Spleen (tissue), 11 donors: ENCODE results near the gene COL16A1. TPM values are rescaled to one million over a fixed set of nuclear protein-coding genes. Genes with fewer than 3 reads are reported as not detected.

Source experiments
- DNase-seq: peaks from one replicate; pipeline ENCODE4 v3.0.0-alpha.2; 2020
- H3K27ac ChIP-seq, 8 donors: fragments of 200-600 bp; sonication (generic) in 7 of 8; 1 replicate in 4 of 8; 2 replicates in 4 of 8; pipeline versions ENCODE4 v1.5.0 to v1.8.0; 2016 to 2021; ENCODE audit warnings: inconsistent platforms in 4 of 8, mild to moderate bottlenecking in 4 of 8, moderate library complexity in 1 of 8
- H3K27me3 ChIP-seq, 7 donors: fragments of 200-600 bp; sonication (generic) in 6 of 7; replicated peaks in 1 of 7; 1 replicate in 4 of 7; 2 replicates in 3 of 7; pipeline versions ENCODE4 v1.5.0 to v1.8.0; 2016 to 2021; ENCODE audit warnings: inconsistent platforms in 3 of 7, mild to moderate bottlenecking in 1 of 7
- H3K36me3 ChIP-seq, 6 donors: fragments of 200-600 bp; sonication (generic) in 5 of 6; 1 replicate in 4 of 6; 2 replicates in 2 of 6; pipeline versions ENCODE4 v1.5.0 to v1.8.0; 2016 to 2021; ENCODE audit warnings: inconsistent platforms in 2 of 6
- H3K4me1 ChIP-seq, 6 donors: fragments of 200-600 bp; sonication (generic) in 5 of 6; 1 replicate in 3 of 6; 2 replicates in 3 of 6; pipeline versions ENCODE4 v1.5.0 to v1.8.0; 2016 to 2021; ENCODE audit warnings: inconsistent platforms in 3 of 6
- H3K4me3 ChIP-seq, 8 donors: fragments of 200-600 bp; sonication (generic) in 7 of 8; 1 replicate in 4 of 8; 2 replicates in 4 of 8; pipeline versions ENCODE4 v1.5.0 to v1.8.0; 2016 to 2021; ENCODE audit warnings: inconsistent platforms in 4 of 8, mild to moderate bottlenecking in 4 of 8, moderate library complexity in 2 of 8
- H3K9me3 ChIP-seq, 8 donors: fragments of 200-600 bp; sonication (generic) in 7 of 8; 1 replicate in 4 of 8; 2 replicates in 4 of 8; pipeline versions ENCODE4 v1.5.0 to v1.8.0; 2016 to 2021; ENCODE audit warnings: inconsistent platforms in 4 of 8
- CTCF ChIP-seq, 11 experiments: fragments of 200-600 bp in 7 of 11; fragments of 450-650 bp in 4 of 11; sonication (generic) in 4 of 11; IDR thresholded peaks in 8 of 11; conservative IDR thresholded peaks in 3 of 11; 1 replicate in 7 of 11; 2 replicates in 4 of 11; pipeline versions ENCODE4 v1.4.0 to v1.8.0; 2016 to 2021; ENCODE audit warnings: antibody characterized with exemption in 11 of 11, inconsistent platforms in 4 of 11, mild to moderate bottlenecking in 1 of 11
- POLR2A ChIP-seq, 3 donors: fragments of 450-650 bp; IDR thresholded peaks; one replicate each; pipeline ENCODE4 v1.5.1; 2017; ENCODE audit warnings: antibody characterized with exemption in 3 of 3, mild to moderate bottlenecking in 1 of 3
- POLR2AphosphoS5 ChIP-seq, 3 donors: sonication (generic); formaldehyde crosslinking; IDR thresholded peaks; one replicate each; pipeline ENCODE4 v1.5.1; 2017; ENCODE audit warnings: antibody characterized with exemption in 3 of 3
- WGBS, 5 donors: extraction: QIAGEN DNeasy Blood & Tissue Kit in 3 of 5; methylation state at CpG; one replicate each; pipeline versions ENCODE4 v1.1.5 to v1.1.7; 2013 to 2018; 5-methylcytosine and 5-hydroxymethylcytosine counted together
- intact Hi-C: fragments of 100-400 bp; cut with DNase I; formaldehyde crosslinking; loops from one replicate; pipeline ENCODE4 v1.15.0; 2023; ENCODE audit warnings: low total_unique reads
- polyA plus RNA-seq, 3 donors: library from polyadenylated mRNA; stranded (reverse); fragments of 200-250 nt; gene quantifications; one replicate each; pipeline ENCODE4 v1.2.1, GENCODE V29; 2013
- total RNA-seq, 7 donors: library from RNA; depleted of rRNA in 3 of 7; stranded (reverse); fragments of >200 nt in 3 of 7; fragmentation: NEBNext Ultra II Directional in 4 of 7; extraction: Animal tissue kit (Norgen Biotek cat#: 25700) in 4 of 7; gene quantifications; one replicate each; pipeline versions ENCODE4 v1.1.0 to v1.2.1, GENCODE V29; 2016 to 2021
- donor health status: healthy with polysubstance abuse.
- donor health status: DM: no; HTN: no; CAD: no; lungs with moderate emphysema.
- donor health status: DM: no; HTN: no; CAD: no.
- donor health status: Bipolar disorder and iron deficiency.
- donor health status: healthy.
- donor health status: DM: no; HTN: no; CAD: no.
- donor health status: DM: yes; HTN: yes; CAD: no.

COL16A1 gene
- total and polyA plus RNA-seq, 10 donors: 4.7 to 25.6 (median 12.5) TPM

GRCh38 chr1:31750858-31751510, 47.2 kb upstream of the COL16A1 start:
- Histone ChIP-seq H3K9me3 (no peaks in the 10 kb centered on the region), H3K4me3 (no peak overlapping the region), H3K27ac (peak overlapping the region in 1 of 8 donors; percentile 10), H3K27me3 (peaks cover 0 to 12% (median 0%) of the 10 kb centered on the region in 7 donors), H3K36me3 (no peaks in the 10 kb centered on the region), H3K4me1 (peaks cover 10 to 78% (median 72%) of the 10 kb centered on the region in 6 donors)
- peak; percentile 85 for DNase-seq
- intact Hi-C loops: no loop called here
- WGBS, 5 donors: 16 to 38% (median 30%) methylated on average over 11 of the region's 11 CpGs
- TF ChIP-seq POLR2A (IDR thresholded peaks at IDR 0.05) (no peak), POLR2AphosphoS5 (IDR thresholded peaks at IDR 0.05) (no peak), CTCF (IDR thresholded peaks at IDR 0.05 in 8 of 11, conservative IDR thresholded peaks at IDR 0.05 in 3 of 11) (no peak)

GRCh38 chr1:31749785-31750735, 46.2 kb upstream of the COL16A1 start:
- intact Hi-C loops: no loop called here
- no peaks in the 10 kb centered on the region for H3K9me3 ChIP-seq
- no peak for DNase-seq
- TF ChIP-seq CTCF (IDR thresholded peaks at IDR 0.05 in 8 of 11, conservative IDR thresholded peaks at IDR 0.05 in 3 of 11) (no peak), POLR2A (IDR thresholded peaks at IDR 0.05) (no peak), POLR2AphosphoS5 (IDR thresholded peaks at IDR 0.05) (no peak)
- no peak overlapping the region for H3K4me3 ChIP-seq
- H3K4me1 ChIP-seq: peaks cover 10 to 78% (median 73%) of the 10 kb centered on the region in 6 donors
- whole genome bisulfite sequencing, 5 donors: 59 to 70% (median 69%) methylated on average over 7 of the region's 7 CpGs
- peak overlapping the region in 1 of 8 donors; percentile 10 for H3K27ac ChIP-seq
- no peaks in the 10 kb centered on the region for H3K36me3 ChIP-seq
- peaks cover 0 to 12% (median 0%) of the 10 kb centered on the region in 7 donors for H3K27me3 ChIP-seq

GRCh38 chr1:31748365-31748764, 44.5 kb upstream of the COL16A1 start:
- intact Hi-C loops: no loop called here
- H3K27me3 ChIP-seq: peaks cover 0 to 12% (median 0%) of the 10 kb centered on the region in 7 donors
- no peak overlapping the region for H3K27ac ChIP-seq
- peaks cover 0 to 70% (median 65%) of the 10 kb centered on the region in 6 donors for H3K4me1 ChIP-seq
- 61 to 74% (median 65%) methylated on average over 4 of the region's 4 CpGs for WGBS, 5 donors
- no peaks in the 10 kb centered on the region for H3K36me3 ChIP-seq
- no peaks in the 10 kb centered on the region for H3K9me3 ChIP-seq
- no peak overlapping the region for H3K4me3 ChIP-seq
- TF ChIP-seq CTCF (IDR thresholded peaks at IDR 0.05 in 8 of 11, conservative IDR thresholded peaks at IDR 0.05 in 3 of 11) (no peak), POLR2A (IDR thresholded peaks at IDR 0.05) (no peak)
- DNase-seq: no peak

- TF ChIP-seq POLR2A (IDR thresholded peaks at IDR 0.05) (no peak), CTCF (IDR thresholded peaks at IDR 0.05 in 8 of 11, conservative IDR thresholded peaks at IDR 0.05 in 3 of 11) (no peak), POLR2AphosphoS5 (IDR thresholded peaks at IDR 0.05) (no peak)
- Histone ChIP-seq H3K27ac (no peak overlapping the region), H3K9me3 (no peaks in the 10 kb centered on the region), H3K36me3 (no peaks in the 10 kb centered on the region), H3K27me3 (peaks cover 0 to 12% (median 0%) of the 10 kb centered on the region in 7 donors), H3K4me1 (peaks cover 0 to 61% (median 55%) of the 10 kb centered on the region in 6 donors), H3K4me3 (no peak overlapping the region)
- 74 to 95% (median 86%) methylated on average over 1 of the region's 1 CpG for WGBS, 5 donors
- DNase-seq: no peak
- intact Hi-C loops: no loop called here
Measured at GRCh38 chr1:31747304-31747703, 43.5 kb upstream of the COL16A1 start.
